NOMO-1 treated with DMSO at 0.1 percent for 48 hours (cell line): Measurements from ENCODE around the gene ANKRD33B.

ENCODE experiments used
- DNase-seq: peaks from one replicate; lab custom pipeline; 2025; ENCODE audit not compliant: unreplicated experiment; lab: John Stamatoyannopoulos, UW

Gene ANKRD33B

GRCh38 chr5:10654566-10654965 is 90.7 kb downstream of the ANKRD33B start:
- no peak for DNase-seq

DNA sequence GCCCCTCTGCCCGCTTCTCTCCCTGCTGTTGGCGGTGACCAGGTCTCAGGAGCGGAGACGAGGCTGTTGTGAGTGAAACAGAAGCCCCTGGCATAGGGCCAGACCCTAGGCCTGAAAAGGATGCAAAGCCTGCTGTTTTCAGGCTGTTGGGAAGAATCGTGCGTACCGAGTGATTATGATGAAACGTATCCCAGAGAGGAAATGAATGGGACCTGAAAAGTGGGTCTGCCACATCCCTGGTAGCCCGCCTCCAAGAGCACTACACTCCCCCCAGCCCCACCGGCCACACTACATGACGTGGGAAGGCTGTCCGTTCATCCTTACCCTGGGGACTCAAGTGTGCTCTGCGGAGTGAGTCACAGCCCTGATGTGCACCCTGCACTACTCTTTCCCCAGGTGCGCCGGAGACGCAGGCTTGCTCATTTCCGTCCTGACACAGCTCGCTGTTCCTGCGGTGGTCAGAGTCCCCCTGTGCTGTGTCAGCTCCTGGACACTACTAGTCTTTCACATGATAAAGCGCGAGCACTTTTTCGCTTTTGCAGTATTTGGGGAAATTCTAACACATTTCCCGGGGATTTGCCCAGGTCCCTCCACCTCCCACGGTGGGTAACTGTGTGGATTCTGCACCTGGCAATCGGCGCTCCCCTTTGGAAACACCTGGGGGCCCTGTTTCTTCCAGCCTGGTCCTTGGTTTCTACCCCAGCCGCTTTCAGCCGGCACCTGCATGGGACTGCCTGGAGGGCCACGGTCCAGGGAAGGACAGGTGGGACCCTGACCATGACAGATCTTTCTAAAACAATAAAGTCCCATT is 91.5 kb downstream of the ANKRD33B start:
- DNase-seq, result no peak

GRCh38 chr5:10655972-10656830 is 92.3 kb downstream of the ANKRD33B start:
- no peak for DNase-seq

- no peak for DNase-seq
Measured at GRCh38 chr5:10658265-10658664, 94.4 kb downstream of the ANKRD33B start.

- DNase-seq, result no peak
Measured at GRCh38 chr5:10660135-10660534, 96.3 kb downstream of the ANKRD33B start.

- DNase-seq, result no peak
Measured at GRCh38 chr5:10660720-10661387, 97.0 kb downstream of the ANKRD33B start.

GRCh38 chr5:10661401-10661800 is 97.5 kb downstream of the ANKRD33B start:
- no peak for DNase-seq

- DNase-seq, result no peak
Measured at GRCh38 chr5:10662083-10662482, 98.2 kb downstream of the ANKRD33B start.

- peak; percentile 60 for DNase-seq
Measured at GRCh38 chr5:10662661-10663488, 99.0 kb downstream of the ANKRD33B start.

DNA sequence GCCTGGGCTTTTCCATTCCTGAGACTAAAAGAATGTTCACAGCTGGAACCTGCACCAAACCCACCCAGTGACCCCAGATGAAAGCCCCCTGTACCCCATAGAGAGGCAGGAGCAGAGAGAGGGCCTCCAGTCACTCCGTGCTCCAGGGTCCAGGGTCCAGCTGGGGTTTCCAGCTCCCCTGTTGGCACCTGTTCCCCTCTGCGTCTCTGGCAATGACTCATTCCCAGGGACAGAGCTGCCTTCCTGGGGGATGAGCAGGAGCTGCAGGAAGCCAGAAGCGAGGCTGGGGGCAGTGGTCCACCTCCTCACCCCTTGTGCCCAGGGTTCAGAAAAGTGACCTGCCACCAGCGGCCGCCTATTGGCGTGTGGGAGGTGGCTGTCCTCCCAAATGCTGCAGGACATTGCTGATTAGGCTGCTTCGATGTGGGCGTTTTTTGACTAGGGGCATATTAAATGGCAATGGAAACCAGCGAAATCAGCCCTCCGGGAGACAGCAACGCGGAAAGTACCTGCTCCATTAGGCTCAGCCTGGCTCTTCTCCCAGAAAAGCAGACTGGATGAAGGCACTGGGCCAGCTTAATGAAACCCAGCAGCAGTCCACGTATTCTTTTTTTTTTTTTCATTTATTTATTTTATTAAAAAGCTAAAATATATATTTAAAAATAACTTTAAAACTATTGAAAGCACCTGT is 99.8 kb downstream of the ANKRD33B start:
- no peak for DNase-seq

GRCh38 chr5:10664180-10664769 is 100.4 kb downstream of the ANKRD33B start:
- peak; percentile 17 for DNase-seq

GRCh38 chr5:10665799-10666198 is 101.9 kb downstream of the ANKRD33B start:
- DNase-seq, result no peak

GRCh38 chr5:10666531-10667299 is 102.8 kb downstream of the ANKRD33B start:
- DNase-seq, result no peak

DNA sequence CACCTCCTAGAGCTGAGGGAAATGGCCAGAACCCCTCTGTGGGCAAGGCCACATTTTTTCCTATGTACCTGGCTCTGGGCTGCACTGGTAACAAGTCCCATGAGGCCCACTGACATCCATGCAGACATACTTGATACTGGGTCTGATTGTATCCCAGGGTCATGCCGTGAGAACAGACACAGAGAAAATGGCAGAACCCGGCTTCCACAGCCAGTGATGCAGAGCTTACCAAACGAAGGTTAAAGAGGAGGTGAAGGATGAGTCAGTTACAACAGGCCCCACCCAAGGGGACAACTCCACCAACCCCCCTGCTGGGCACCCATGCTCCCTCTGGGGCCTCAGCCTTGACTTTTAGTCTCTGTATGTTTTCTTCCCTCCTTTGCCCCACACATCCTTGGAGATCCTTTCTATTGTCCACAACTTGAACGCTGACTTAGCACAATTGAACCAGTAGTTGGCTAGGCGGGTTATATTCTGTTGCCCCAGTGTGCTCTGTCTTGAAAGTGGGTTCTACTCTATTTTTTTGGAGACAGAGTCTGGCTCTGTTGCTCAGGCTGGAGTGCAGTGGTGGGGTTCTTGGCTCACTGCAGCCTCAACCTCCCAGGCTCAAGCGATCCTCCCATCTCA is 103.7 kb downstream of the ANKRD33B start:
- no peak for DNase-seq

DNA sequence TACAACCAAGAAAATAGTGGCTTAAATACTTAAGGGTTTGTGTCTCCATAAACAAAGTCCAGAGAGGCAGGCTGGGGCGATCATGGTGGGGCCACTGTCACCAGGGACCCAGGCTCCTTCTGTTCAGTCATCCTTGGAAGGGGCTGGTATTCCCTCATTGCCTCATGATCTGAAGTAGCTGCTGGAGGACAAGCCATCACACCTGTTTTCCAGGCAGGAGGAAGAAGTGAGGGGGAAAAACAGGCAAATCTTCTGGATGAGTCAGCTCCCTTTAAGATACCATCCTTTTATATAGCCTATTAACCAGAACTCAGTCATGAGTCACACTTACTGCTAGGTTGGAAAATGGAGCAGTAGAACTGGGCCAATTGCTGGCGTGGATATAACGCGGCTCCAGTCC is 104.8 kb downstream of the ANKRD33B start:
- no peak for DNase-seq

GRCh38 chr5:10669983-10670382 is 106.1 kb downstream of the ANKRD33B start:
- DNase-seq, result no peak

DNA sequence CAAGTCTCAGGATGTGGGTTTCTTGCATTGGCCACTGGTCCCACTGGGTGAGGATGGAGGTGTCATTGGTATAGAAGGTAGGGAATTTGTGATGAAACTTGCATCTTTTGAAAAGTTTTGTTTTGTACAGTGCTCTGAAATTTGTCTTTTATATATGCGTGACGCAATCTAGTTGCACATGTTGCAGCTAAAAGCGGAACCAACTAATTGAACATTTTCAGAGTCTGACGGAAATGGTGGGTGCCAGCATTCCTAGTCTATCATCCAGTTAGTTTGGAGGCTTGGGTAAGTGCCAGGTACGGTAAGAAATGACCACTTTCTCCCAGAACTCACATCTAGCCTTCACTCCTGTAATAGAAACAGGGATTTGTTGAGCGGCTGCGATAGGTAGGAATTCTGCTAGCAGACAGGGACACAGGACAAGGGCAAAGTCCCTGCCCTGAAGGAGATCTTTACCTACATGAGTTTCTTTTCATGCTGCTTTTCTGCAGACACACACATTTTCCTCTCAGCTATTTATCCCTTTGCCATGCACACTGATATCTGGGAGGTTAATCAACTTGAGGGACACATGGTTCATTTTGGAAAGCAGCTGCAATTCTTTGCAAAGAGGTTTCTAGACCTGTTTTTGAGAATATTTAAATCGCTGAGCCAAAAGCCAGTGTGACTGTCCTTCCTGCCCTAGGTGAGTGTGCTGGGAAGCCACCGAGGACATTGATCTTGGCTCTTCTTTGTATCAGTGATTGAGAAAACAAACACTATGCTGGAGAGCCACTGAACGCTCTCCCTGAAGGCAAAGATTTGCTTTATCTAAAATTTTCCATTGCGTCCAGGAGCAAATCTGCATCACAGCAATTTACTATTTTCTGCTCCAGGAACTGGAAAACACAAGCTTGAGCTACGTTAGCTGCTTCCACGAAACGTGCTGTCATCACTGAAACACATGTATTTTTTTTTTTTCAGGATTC is 107.5 kb downstream of the ANKRD33B start:
- DNase-seq, result peak; percentile 94
